Measurements from ENCODE around the gene ZNF764.

GRCh38 chr16:30557957-30558788, at the start of gene ZNF764:
- no peak for TF ChIP-seq CTCF (conservative IDR thresholded peaks at IDR 0.05; ENCODE audit: low read depth, low read length)
- no peak for TF ChIP-seq EZH2 (IDR thresholded peaks at IDR 0.05; ENCODE audit: borderline replicate concordance, low read depth, low read length, poor library complexity, severe bottlenecking)
